OCI-LY1 (cell line): ENCODE measurements around the gene HAGH.

Experiments
- H2AFZ ChIP-seq: fragments of 200-600 bp; sonication (generic), shearing (Covaris generic); 2 replicates; pipeline ENCODE4 v1.6.0; 2014; ENCODE audit warnings: antibody characterized with exemption, mild to moderate bottlenecking, low read length
- H3F3A ChIP-seq: fragments of 200-600 bp; sonication (generic), shearing (Covaris generic); 2 replicates; pipeline ENCODE4 v1.6.0; 2014; ENCODE audit warnings: mild to moderate bottlenecking, antibody characterized with exemption, low read length, moderate library complexity; ENCODE audit not compliant: insufficient read depth
- H3K27ac ChIP-seq: fragments of 200-600 bp; sonication (generic); 2 replicates; pipeline ENCODE4 v1.5.1; 2014; ENCODE audit warnings: low read length, mixed run types, mild to moderate bottlenecking, low read depth; ENCODE audit not compliant: poor library complexity, severe bottlenecking
- H3K27me3 ChIP-seq: fragments of 200-600 bp; sonication (generic); 2 replicates; pipeline ENCODE4 v1.6.0; 2014; ENCODE audit warnings: antibody characterized with exemption, mild to moderate bottlenecking, low read length, moderate library complexity; ENCODE audit not compliant: insufficient read depth
- H3K36me3 ChIP-seq: fragments of 200-600 bp; sonication (generic); 2 replicates; pipeline ENCODE4 v1.6.1; 2014; ENCODE audit warnings: mild to moderate bottlenecking, antibody characterized with exemption, low read length, moderate library complexity, mixed read lengths; ENCODE audit not compliant: insufficient read depth
- H3K4me1 ChIP-seq: fragments of 200-600 bp; sonication (generic); 2 replicates; pipeline ENCODE4 v1.5.1; 2014; ENCODE audit warnings: mild to moderate bottlenecking, low read length, moderate library complexity; ENCODE audit not compliant: insufficient read depth, severe bottlenecking
- H3K4me2 ChIP-seq: fragments of 200-600 bp; sonication (generic), shearing (Covaris generic); 2 replicates; pipeline ENCODE4 v1.6.1; 2014; ENCODE audit warnings: low read length
- H3K4me3 ChIP-seq: fragments of 200-600 bp; sonication (generic); 2 replicates; pipeline ENCODE4 v1.5.1; 2014; ENCODE audit warnings: low read length, low read depth, mild to moderate bottlenecking, mixed read lengths; ENCODE audit not compliant: poor library complexity, severe bottlenecking
- H3K79me2 ChIP-seq: fragments of 200-600 bp; shearing (Covaris generic); 2 replicates; pipeline ENCODE4 v1.6.1; 2016; ENCODE audit warnings: mixed run types, low read length, mixed read lengths; ENCODE audit not compliant: insufficient read depth
- H3K9ac ChIP-seq: fragments of 200-600 bp; sonication (generic), shearing (Covaris generic); 2 replicates; pipeline ENCODE4 v1.6.1; 2014; ENCODE audit warnings: mild to moderate bottlenecking, low read length, mixed read lengths
- H3K9me2 ChIP-seq: fragments of 200-600 bp; sonication (generic), shearing (Covaris generic); 2 replicates; pipeline ENCODE4 v1.6.1; 2014; ENCODE audit warnings: low read depth, mild to moderate bottlenecking, low read length, mixed read lengths
- H3K9me3 ChIP-seq: fragments of 200-600 bp; shearing (Covaris generic); 2 replicates; pipeline ENCODE4 v1.6.1; 2014; ENCODE audit warnings: low read length, mixed read lengths
- H4K20me1 ChIP-seq: fragments of 200-600 bp; sonication (generic), shearing (Covaris generic); 2 replicates; pipeline ENCODE4 v1.6.0; 2016; ENCODE audit warnings: mild to moderate bottlenecking, low read length; ENCODE audit not compliant: insufficient read depth
- EZH2 ChIP-seq: fragments of 200-600 bp; sonication (generic), shearing (Covaris generic); IDR thresholded peaks from 2 replicates; pipeline ENCODE4 v1.8.0; 2017; ENCODE audit warnings: borderline replicate concordance, mixed run types, mild to moderate bottlenecking, antibody characterized with exemption, low read length, moderate library complexity, mixed read lengths
- TF ChIP-seq, protein P1 (sequence below): fragments of 200-600 bp; sonication (generic), shearing (Covaris generic); IDR thresholded peaks from 2 replicates; pipeline ENCODE4 v1.5.1; 2017; ENCODE audit warnings: mild to moderate bottlenecking, antibody characterized with exemption, low read length, moderate library complexity, mixed read lengths

HAGH gene

GRCh38 chr16:1773703-1774447 lies 52.8 kb downstream of the HAGH start:
- H3K4me2 ChIP-seq, result peak overlapping the region; percentile 91
- H3K36me3 ChIP-seq, result peaks cover 44% of the 10 kb centered on the region
- no peaks in the 10 kb centered on the region for H3F3A ChIP-seq
- TF ChIP-seq, protein P1, sequence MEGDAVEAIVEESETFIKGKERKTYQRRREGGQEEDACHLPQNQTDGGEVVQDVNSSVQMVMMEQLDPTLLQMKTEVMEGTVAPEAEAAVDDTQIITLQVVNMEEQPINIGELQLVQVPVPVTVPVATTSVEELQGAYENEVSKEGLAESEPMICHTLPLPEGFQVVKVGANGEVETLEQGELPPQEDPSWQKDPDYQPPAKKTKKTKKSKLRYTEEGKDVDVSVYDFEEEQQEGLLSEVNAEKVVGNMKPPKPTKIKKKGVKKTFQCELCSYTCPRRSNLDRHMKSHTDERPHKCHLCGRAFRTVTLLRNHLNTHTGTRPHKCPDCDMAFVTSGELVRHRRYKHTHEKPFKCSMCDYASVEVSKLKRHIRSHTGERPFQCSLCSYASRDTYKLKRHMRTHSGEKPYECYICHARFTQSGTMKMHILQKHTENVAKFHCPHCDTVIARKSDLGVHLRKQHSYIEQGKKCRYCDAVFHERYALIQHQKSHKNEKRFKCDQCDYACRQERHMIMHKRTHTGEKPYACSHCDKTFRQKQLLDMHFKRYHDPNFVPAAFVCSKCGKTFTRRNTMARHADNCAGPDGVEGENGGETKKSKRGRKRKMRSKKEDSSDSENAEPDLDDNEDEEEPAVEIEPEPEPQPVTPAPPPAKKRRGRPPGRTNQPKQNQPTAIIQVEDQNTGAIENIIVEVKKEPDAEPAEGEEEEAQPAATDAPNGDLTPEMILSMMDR, result no peak; the same call in 1 of the 2 replicates
- TF ChIP-seq EZH2, result no peak
- H3K9me3 ChIP-seq, result no peaks in the 10 kb centered on the region
- H3K9me2 ChIP-seq, result no peaks in the 10 kb centered on the region
- H2AFZ ChIP-seq, result no peak overlapping the region
- H3K4me3 ChIP-seq, result peak overlapping the region; percentile 85
- H3K27me3 ChIP-seq, result no peaks in the 10 kb centered on the region
- H3K9ac ChIP-seq, result peak overlapping the region; percentile 88
- H3K4me1 ChIP-seq, result peaks cover 22% of the 10 kb centered on the region
- no peak overlapping the region for H3K27ac ChIP-seq
- H3K79me2 ChIP-seq, result 0 out of 2 replicates have a peak, but pooled peaks cover 3% of the 10 kb centered on the region
- H4K20me1 ChIP-seq, result no peaks in the 10 kb centered on the region

- peaks cover 43% of the 10 kb centered on the region for H3K36me3 ChIP-seq
Measured at GRCh38 chr16:1772908-1773702, 53.5 kb downstream of the HAGH start, which contains the start of gene MRPS34. MRPS34 (minus strand) TSS chr16:1773134; CDS start chr16:1773119, 15 bp downstream.

GRCh38 chr16:1772362-1772907 lies 54.2 kb downstream of the HAGH start, which contains the start of gene EME2:
EME2 (plus strand) TSS chr16:1772810; CDS start chr16:1773228, 418 bp downstream.
- H3K9me3 ChIP-seq, result no peaks in the 10 kb centered on the region
- peak within 1 kb of the TSS; percentile 83 for H3K27ac ChIP-seq
- peaks cover 43% of the 10 kb centered on the region for H3K36me3 ChIP-seq
- H3K9ac ChIP-seq, result peak within 1 kb of the TSS; percentile 88
- H3K4me2 ChIP-seq, result peak within 1 kb of the TSS; percentile 91
- H3K79me2 ChIP-seq, result 0 out of 2 replicates have a peak, but pooled peaks cover 3% of the 10 kb centered on the region
- H3K4me1 ChIP-seq, result peaks cover 22% of the 10 kb centered on the region
- no peaks in the 10 kb centered on the region for H3K9me2 ChIP-seq
- H3K4me3 ChIP-seq, result peak within 1 kb of the TSS; percentile 85
- H2AFZ ChIP-seq, result no peak within 1 kb of the TSS
- no peaks in the 10 kb centered on the region for H4K20me1 ChIP-seq
- TF ChIP-seq, protein P1, result no peak
- TF ChIP-seq EZH2, result no peak
- H3K27me3 ChIP-seq, result no peaks in the 10 kb centered on the region
- H3F3A ChIP-seq, result no peaks in the 10 kb centered on the region

More at GRCh38 chr16:1772908-1773702, 53.5 kb downstream of the HAGH start, which contains the start of gene MRPS34:
- peaks cover 22% of the 10 kb centered on the region for H3K4me1 ChIP-seq
- no peaks in the 10 kb centered on the region for H4K20me1 ChIP-seq
- no peaks in the 10 kb centered on the region for H3F3A ChIP-seq
- TF ChIP-seq, protein P1, result peak; percentile 83
- no peak for TF ChIP-seq EZH2
- H3K4me2 ChIP-seq, result peak within 1 kb of the TSS; percentile 91
- H3K9me3 ChIP-seq, result no peaks in the 10 kb centered on the region
- H3K9me2 ChIP-seq, result no peaks in the 10 kb centered on the region
- H3K27me3 ChIP-seq, result no peaks in the 10 kb centered on the region
- peak within 1 kb of the TSS; percentile 85 for H3K4me3 ChIP-seq
- H3K27ac ChIP-seq, result peak within 1 kb of the TSS; percentile 83
- H2AFZ ChIP-seq, result no peak within 1 kb of the TSS
- 0 out of 2 replicates have a peak, but pooled peaks cover 3% of the 10 kb centered on the region for H3K79me2 ChIP-seq
- peak within 1 kb of the TSS; percentile 88 for H3K9ac ChIP-seq
